HG02759 (cell line): ENCODE measurements around the gene MEPCE.
"Not testable (repeated sequence)": the region's sequence is repeated elsewhere in the genome, so short reads cannot be mapped to it uniquely, and the experiment has no call there.

ENCODE experiments used
- ATAC-seq: cut with Tn5 transposase; IDR thresholded peaks from one replicate; pipeline ENCODE4 v1.9.1; 2021; ENCODE audit warnings: mild to moderate bottlenecking, moderate library complexity; ENCODE audit not compliant: unreplicated experiment

Gene MEPCE, protein sequence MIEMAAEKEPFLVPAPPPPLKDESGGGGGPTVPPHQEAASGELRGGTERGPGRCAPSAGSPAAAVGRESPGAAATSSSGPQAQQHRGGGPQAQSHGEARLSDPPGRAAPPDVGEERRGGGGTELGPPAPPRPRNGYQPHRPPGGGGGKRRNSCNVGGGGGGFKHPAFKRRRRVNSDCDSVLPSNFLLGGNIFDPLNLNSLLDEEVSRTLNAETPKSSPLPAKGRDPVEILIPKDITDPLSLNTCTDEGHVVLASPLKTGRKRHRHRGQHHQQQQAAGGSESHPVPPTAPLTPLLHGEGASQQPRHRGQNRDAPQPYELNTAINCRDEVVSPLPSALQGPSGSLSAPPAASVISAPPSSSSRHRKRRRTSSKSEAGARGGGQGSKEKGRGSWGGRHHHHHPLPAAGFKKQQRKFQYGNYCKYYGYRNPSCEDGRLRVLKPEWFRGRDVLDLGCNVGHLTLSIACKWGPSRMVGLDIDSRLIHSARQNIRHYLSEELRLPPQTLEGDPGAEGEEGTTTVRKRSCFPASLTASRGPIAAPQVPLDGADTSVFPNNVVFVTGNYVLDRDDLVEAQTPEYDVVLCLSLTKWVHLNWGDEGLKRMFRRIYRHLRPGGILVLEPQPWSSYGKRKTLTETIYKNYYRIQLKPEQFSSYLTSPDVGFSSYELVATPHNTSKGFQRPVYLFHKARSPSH

DNA sequence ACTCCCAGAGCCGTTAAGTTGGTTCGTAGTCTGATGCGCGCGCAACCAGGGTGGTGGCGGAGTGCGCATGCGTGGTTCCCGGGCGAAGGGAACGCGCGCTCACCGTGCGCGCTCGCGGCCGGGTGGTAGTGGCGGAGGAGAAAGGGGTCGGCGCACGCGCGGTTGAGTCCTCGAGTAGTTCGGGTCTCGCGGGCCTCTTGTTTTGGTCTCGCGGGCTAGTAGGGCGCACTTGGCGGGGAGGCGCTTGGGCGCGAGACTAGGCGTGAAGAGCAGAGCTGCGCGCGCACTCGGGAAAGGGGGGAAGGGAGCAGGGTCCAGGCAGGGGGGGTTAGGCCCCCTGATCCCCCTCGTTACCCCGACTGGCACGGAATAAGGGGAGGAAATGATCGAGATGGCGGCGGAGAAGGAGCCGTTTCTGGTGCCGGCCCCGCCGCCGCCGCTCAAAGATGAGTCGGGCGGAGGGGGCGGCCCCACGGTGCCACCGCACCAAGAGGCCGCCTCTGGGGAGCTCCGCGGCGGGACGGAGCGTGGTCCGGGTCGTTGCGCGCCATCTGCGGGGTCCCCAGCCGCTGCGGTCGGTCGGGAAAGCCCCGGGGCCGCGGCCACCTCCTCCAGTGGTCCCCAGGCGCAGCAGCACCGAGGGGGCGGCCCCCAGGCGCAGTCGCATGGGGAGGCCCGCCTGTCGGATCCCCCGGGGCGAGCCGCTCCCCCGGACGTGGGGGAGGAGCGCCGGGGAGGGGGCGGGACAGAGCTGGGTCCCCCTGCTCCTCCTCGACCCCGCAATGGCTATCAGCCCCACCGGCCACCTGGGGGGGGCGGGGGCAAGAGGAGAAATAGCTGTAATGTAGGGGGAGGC is at the start of gene MEPCE:
MEPCE (plus strand) TSS at position 195 of the 856 bp plus-strand sequence; CDS start at position 383, 188 bp downstream.
- peak; percentile 45 for ATAC-seq

DNA sequence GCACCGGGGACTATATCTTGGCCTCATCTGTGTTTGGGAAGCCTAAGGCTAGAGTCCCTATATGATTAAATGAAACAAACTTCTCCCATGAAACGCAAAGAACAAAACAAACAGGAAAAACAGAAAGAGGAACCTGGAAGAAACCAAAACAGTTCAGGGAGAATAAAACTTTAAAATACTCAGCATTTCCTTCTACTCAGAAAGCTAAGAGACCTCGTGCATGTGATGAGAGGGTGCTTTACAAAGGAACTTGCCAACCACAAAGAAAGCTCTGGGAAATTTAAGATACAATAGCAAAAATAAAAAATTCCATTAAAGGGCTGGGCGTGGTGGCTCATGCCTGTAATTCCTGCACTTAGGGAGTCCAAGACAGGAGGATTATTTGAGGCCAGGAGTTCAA is 49.4 kb upstream of the MEPCE start:
- no peak for ATAC-seq

DNA sequence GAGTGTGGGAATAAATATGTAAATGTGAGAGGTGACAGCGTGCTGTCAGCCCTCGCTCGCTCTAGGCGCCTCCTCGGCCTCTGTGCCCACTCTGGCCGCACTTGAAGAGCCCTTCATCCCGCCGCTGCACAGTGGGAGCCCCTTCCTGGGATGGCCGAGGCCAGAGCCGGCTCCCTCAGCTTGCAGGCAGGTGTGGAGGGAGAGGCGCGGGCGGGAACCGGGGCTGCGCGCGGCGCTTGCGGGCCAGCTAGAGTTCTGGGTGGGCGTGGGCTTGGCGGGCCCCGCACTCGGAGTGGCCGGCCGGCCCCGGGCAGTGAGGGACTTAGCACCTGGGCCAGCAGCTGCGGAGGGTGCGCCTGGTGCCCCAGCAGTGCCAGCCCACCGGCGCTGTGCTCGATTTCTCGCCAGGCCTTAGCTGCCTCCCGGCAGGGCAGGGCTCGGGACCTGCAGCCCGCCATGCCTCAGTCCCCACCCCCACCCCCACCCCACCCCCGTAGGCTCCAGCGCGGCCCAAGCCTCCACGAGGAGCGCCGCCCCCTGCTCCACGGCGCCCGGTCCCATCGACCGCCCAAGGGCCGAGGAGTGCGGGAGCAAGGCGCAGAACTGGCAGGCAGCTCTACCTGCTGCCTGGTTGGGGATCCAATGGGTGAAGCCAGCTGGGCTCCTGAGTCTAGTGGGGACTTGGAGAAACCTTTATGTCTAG is 47.9 kb upstream of the MEPCE start:
- not testable (repeated sequence) for ATAC-seq

DNA sequence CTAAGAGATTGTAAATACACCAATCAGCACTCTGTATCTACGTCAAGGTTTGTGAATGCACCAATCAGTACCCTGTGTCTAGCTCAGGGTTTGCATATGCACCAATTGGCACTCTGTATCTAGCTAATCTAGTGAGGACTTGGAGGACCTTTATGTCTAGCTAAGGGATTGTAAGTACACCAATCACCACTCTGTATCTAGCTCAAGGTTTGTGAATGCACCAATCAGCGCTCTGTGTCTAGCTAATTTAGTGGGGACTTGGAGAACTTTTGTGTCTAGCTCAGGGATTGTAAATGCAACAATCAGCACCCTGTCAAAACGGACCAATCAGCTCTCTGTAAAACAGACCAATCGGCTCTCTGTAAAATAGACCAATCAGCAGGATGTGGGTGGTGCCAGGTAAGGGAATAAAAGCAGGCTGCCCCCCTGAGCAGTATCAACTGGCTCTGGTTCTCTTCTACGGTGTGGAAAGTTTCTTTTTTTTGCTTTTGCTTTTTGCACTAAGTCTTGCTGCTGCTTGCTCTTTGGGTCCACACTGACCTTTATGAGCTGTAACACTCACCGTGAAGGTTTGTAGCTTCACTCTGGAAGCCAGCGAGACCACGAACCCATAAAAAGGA is 47.3 kb upstream of the MEPCE start:
- not testable (repeated sequence) for ATAC-seq

DNA sequence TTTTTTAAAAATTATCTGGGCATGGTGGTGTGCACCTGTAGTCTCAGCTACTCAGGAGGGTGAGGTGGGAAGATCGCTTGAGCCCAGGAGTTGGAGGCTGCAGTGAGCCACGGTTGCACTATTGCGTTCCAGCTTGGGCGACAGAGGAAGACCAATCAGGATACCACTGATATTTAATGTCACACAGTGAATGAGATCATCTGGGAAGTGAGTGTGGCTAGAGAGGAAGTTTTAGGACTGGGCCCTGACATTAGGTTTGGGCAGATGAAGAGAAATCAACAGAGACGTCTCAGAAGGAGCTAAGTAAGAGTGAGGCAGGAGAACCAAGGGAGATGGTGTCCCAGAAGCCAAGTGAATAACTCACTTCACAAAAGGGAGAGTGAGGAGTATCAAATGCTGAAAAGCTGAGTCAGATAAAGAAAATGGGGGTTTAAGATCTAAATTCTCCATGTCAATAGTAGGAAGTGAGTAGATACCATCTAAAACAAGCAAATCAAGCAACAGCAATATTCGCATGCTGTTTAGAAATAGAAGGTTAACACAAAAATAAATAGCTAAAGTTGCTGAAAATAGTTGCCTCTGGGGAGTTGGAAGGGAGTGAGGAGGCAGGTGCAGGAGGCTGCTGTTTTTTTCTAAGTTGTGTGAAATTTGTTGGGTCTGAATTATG is 44.9 kb upstream of the MEPCE start:
- no peak for ATAC-seq

DNA sequence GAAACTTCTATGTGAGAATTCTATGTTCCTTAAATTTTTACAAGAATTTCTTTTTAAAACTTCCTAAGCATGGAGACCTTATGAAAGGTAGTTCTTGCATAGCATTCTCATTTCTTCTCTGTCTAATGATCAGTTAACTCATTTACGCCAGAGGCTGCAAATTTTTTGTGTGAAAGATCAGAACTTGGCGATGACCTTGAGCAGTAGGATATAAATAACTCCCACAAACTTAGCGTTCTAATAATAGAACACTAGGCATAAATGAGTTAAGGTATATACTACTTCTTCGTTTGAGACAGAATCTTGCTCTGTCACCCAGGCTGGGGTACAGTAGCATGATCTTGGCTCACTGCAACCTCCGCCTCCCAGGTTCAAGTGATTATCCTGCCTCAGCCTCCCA is 42.7 kb upstream of the MEPCE start:
- no peak for ATAC-seq

DNA sequence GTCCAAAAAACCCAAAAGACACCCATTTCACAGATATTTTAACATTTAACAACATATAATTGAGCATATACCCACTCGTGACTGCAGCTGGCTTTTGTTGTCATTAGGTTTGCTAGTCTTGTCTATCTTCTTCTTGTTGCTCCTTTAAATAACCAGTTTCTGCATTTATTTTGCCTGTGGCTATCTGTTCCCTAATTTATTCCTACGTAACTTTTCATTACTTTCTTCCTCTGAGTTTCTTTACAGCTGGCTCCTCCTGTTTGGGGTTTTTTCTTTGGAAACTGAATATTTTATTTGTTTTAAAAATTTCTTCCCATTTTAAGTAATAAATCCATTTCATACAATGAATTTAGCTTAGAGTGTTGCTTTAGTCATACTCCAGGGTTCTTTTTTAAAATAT is 41.9 kb upstream of the MEPCE start:
- ATAC-seq, result no peak

DNA sequence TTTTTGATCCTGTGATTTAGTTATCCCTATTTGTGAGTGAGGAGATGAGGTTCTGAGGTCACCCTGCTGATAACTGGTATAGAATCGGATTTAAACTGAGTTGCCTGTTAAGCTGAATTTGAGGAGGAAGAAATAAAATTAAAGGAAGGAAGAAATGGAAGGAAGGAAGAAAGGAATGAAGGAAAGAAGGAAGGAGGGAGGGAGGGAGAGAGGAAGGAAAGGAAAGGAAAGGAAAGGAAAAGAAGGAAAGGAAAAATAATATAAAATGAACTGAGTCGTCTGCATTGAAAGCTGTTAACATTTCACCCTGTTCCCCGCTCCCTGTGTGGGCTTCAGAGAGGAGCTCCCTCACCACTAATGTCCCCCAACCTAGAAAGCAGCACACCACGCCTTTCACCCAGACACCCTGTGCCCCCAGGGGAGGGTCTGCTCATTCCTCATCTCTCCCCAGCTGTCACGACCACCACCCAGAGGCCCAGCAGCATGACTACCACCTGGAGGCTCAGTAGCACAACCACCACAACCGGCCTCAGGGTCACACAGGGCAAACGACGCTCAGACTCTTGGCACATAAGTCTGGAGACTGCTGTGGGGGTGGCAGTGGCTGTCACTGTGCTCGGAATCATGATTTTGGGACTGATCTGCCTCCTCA is 40.1 kb upstream of the MEPCE start:
- ATAC-seq, result no peak

DNA sequence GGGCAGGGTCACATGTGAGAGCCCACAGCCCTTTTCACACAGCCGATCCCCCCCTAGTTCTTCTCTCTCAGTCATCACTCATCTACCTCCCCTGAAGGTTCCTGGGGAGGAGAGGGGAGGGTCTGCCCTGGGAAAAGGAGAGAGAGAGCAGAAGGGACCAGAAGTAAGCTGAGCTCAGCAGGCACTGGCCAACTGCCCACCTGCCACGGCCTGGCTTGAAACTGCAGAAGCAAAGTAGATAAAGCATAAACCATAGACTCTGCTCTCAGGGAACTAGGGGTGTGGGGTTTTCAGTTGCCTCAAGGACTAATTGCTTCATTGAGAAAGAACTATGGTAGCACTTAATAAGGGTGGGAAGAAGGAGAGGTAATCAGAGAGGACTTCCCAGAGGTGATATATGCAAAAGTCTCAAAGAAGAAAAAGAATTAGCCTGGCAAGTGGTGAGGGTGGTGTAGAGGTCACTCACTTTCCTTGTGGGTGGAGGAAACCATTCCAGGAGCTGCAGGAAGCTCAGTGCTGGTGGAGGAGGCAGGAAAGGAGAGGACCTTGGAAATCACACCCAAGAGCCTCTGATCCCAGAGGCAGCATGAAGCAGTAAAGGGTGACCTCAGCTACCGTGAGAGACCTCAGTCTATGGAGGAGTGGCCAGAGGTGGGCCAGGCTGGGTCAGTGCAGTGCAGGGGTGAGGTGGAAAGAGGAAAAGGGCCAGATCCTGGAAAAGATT is 39.2 kb upstream of the MEPCE start:
- ATAC-seq, result no peak

DNA sequence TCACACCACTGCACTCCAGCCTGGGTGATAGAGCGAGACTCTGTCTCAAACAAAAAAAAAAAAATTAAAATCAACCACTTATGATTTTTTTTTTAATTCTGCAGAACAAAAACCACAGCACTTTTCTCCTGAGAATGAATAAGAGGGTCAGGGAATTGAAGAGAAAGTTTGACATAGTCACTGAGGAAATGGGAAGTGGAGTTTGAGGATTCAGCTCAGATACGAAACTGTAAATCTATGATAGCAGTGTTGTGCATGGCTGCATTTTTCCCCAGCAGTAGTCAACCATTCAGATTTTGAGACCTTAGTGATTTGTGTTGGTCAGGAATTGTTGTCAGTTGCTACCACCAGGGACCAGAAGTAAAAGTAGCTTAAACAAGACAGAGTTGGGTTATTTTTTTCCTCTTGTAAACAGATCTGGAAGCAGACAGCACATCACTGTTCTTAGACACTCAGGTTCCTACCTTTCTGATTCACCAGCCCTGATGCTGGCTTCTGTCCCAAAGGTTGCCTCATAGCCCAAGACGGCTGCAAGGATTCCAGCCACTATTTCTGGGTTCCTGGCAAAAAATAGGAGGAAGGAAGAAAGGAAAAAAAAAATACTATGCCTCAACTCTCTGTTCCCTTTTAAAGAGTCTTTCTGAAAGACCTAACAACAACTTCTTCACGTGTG is 36.3 kb upstream of the MEPCE start:
- ATAC-seq, result no peak

DNA sequence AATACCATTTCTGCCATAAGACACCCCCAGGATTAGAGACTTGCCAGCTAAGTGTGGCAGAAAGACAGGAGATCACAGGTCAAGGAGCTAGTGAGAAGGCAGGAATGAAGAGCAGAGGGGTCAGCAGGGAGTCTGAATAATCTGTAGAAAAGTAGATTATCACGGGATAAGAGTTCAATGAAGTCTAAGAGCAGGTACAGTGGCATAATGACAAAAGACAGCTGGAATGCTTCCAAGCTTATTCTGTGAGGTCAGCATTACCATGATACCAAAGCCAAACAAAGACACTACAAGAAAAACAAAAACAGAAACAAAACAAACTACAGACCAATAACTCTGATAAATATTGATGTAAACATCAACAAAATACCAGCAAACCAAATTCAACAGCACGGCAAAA is 35.6 kb upstream of the MEPCE start:
- ATAC-seq, result no peak

DNA sequence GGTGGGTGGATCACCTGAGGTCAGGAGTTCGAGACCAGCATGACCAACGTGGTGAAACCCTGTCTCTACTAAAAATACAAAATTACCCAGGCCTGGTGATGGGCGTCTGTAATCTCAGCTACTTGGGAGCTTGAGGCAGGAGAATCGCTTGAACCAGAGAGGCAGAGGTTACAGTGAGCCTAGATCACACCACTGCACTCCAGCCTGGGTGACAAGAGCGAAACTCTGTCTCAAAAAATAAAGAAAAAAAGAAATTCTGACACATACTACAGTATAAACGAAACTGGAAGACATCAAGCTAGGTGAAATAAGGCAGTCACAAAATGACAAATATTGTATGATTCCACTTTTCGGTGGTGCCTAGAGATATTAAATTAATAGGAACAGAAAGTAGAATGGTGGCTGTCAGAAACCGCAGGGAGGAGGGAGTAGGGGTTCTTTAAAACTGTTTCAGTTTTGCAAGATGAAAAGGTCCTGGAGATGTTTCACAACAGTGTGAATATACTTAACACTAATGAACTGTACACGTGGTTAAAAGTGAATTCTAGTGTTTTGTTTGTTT is 33.1 kb upstream of the MEPCE start:
- peak; percentile 93 for ATAC-seq

DNA sequence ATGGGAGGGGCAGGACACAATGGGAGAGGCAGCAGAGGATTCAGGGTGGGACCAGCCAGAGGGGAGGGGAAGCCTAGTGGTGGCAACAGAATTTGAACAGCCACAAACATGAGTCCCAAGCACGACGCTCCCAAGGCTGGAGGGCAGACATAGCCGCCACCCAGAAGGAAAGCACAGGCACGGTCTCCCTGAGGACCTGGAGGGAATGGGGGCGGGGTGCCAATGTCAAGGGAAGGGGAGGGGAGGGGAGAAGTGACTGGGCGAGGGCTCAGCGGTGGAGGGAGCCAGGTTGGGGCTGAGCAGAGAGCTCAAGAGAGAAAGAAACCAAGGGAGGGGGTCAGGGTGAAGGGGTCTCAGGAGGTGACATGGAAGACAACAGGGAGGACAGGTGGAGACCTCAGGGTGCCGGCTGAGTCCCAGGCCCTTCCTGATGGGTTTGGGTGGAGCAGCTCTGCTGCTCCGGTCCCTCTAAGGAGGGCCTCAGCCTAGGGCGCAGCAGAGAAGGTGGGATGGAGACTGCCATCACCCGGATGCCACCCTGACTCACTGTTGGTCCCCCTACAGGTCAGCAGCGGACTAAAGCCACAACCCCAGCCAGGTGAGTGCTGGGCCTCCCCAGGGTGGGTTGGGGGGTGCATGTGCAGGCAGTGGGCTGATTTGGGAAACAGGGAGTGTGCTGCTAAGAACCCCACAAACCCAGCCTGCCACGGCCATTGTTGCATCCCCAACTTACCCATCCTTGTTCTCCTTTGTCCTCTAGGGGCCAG is 32.1 kb upstream of the MEPCE start:
- no peak for ATAC-seq

DNA sequence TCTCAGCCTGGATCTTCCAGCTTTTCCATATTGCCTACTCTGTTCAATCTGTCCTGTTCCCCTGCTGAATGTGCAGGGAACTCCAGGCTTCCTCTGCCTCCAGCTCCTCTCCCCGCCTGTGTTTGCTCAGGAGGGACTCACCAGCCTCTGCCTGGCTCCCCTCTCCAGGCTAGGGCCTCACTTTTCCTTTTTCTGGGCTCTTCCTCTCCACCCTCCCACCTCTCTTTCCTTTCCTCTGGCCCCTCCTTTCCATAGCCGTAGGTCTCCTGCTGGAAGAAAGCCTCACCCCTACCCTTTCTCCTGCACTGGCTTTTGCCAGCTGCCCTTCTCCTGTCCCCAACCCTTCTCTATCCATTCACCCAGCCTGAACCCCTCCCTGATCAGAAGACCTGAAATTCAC is 31.4 kb upstream of the MEPCE start:
- no peak for ATAC-seq

DNA sequence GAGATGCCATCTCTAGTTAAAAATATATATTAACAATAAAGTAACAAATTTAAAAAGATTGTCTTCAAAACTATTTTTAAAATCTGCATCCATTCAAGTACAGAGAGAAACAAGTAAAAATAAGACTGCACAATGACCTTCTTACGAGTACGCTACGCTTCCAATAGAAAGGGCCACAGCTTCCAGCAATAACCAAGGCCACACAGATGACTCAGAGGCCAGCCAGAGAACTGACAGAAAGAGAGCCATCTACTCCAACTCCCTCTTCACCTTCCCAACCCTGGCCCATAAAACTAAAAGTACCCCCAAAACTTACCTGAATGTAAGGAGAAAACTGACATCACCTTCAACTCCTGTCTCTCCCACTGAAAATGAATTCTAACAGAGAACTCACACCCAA is 29.6 kb upstream of the MEPCE start:
- ATAC-seq, result no peak

DNA sequence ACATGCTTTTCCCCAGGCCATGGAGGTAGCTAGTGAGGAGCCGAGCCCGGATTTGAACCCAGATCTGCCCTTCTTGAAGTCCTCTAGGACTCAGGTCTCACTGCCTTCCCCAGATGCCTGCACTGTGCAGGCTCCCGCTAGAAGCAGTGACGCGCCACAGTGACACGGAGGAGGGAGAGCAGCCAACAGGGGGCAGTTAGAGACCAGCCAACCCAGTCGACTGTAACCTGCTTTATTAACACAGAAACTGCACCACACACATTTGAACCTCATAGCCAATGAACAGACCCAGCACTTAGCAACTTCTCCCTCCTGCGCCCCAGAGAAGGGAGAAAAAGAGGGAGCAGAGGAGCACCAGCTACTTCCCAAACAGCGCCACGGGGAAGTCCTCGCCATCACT is 29.0 kb upstream of the MEPCE start:
- no peak for ATAC-seq

DNA sequence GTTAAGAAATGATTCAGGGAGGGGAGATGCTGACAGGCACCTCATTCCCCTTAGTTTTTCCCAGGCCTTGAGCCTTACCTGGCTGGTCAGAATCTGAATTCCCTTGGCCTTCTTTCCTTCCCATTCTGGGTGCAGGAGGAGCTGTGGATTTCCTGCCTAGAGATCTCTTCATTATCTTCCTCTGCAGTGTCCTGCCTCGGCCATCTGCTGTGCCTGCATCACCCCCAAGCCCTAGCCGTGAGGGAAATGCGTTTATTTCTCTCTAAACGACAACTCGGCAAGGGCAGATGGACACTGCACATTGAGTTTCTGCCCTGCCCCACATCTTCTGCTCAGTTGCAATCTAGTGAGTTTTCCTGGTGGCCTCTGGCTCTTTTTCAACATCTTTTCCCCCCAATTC is 27.8 kb upstream of the MEPCE start:
- no peak for ATAC-seq
